ENCODE data around the gene HS2ST1. TPM values are rescaled to one million over a fixed set of nuclear protein-coding genes. Genes with fewer than 3 reads are reported as not detected.

The HS2ST1 gene
- total RNA-seq, result 8.8 and 12.8 TPM in 2 replicates

GRCh38 chr1:86914601-86914997 is at the start of gene HS2ST1:
Gene HS2ST1 (plus strand): TSS chr1:86914635.

GRCh38 chr1:86913896-86914600 is 387 bp upstream of the HS2ST1 start, which contains the start of gene SELENOF:
Gene SELENOF (minus strand): TSS chr1:86914126. CDS start chr1:86914111, 15 bp downstream.

Other genes with a start within 250 kb of the HS2ST1 start
- gene SH3GLB1, start 210.1 kb upstream of the HS2ST1 start, total RNA-seq, result 23.3 and 29.1 TPM in 2 replicates
- gene SELENOF, start 509 bp upstream of the HS2ST1 start, total RNA-seq, result 105 and 123 TPM in 2 replicates